ENCODE measurements around the gene B3GNT9.
A peak's percentile ranks its signal among the peaks of the same experiment; 100 is the strongest.

Gene B3GNT9

DNA sequence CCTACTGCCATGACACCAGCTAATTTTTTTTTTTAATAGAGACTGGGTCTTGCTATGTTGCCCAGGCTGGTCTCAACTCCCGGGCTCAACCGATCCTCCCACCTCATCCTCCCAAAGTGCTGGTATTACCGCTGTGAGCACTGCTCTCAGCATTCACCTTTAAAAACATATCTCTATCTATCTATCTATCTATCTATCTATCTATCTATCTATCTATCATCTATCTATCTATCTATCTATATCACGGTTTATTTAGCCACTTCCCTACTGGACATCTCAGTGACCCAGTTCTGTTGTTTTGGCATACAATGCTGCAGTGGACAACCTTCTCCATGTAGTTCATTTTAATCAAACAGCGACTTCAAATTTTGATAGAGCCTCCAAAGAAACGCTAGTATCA is 42.3 kb downstream of the B3GNT9 start:
- Histone ChIP-seq H3K9ac (ENCODE audit: low read depth, low read length) (no peak overlapping the region), H3K36me3 (ENCODE audit: insufficient read depth, low read length) (peaks cover 4% of the 10 kb centered on the region), H3K79me2 (ENCODE audit: insufficient read depth, low read length) (peaks cover 36% of the 10 kb centered on the region), H3K4me3 (ENCODE audit: low read depth in 1 of 2, low read length in 2 of 2) (no peak overlapping the region), H4K20me1 (ENCODE audit: insufficient read depth, low read length) (peaks cover 14% of the 10 kb centered on the region; the same call in 1 of the 2 replicates), H3K27ac (ENCODE audit: low read length) (no peak overlapping the region), H2AFZ (ENCODE audit: low read depth, low read length) (peak overlapping the region; percentile 97), H3K27me3 (ENCODE audit: insufficient read depth, low read length, poor library complexity) (no peaks in the 10 kb centered on the region), H3K4me1 (ENCODE audit: insufficient read depth, low read length) (peaks cover 35% of the 10 kb centered on the region), H3K4me2 (ENCODE audit: insufficient read depth, low read length) (no peak overlapping the region), H3K9me3 (ENCODE audit: insufficient read depth, low read length, severe bottlenecking) (no peaks in the 10 kb centered on the region)
- TF ChIP-seq, protein P1, sequence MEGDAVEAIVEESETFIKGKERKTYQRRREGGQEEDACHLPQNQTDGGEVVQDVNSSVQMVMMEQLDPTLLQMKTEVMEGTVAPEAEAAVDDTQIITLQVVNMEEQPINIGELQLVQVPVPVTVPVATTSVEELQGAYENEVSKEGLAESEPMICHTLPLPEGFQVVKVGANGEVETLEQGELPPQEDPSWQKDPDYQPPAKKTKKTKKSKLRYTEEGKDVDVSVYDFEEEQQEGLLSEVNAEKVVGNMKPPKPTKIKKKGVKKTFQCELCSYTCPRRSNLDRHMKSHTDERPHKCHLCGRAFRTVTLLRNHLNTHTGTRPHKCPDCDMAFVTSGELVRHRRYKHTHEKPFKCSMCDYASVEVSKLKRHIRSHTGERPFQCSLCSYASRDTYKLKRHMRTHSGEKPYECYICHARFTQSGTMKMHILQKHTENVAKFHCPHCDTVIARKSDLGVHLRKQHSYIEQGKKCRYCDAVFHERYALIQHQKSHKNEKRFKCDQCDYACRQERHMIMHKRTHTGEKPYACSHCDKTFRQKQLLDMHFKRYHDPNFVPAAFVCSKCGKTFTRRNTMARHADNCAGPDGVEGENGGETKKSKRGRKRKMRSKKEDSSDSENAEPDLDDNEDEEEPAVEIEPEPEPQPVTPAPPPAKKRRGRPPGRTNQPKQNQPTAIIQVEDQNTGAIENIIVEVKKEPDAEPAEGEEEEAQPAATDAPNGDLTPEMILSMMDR (IDR thresholded peaks at IDR 0.05; ENCODE audit: borderline replicate concordance, extremely low read depth, low read length, poor library complexity, severe bottlenecking), result no peak
- TF ChIP-seq EZH2 (IDR thresholded peaks at IDR 0.05; ENCODE audit: borderline replicate concordance, low read depth, low read length, severe bottlenecking), result no peak
- no peak for DNase-seq
- ATAC-seq (ENCODE audit: insufficient read depth, low read depth), result no peak

DNA sequence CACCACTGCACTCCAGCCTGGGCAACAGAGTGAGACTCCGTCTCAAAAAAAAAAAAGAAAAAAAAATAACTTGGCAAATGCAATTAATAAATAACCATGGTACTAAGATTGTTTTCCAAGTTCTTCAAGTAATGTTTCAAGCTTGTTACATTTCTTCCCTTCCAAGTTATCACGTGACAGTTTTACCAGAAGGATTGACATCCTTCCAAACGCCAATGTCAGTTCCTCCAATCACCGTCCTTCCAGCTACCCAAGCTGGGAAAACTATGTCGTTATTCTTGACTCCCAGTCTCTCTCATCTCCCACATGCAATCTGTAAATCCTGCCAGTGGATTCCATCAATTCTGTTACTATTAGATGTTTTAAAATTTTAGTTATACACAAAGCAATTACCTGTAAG is 44.9 kb downstream of the B3GNT9 start:
- H3K9me3 ChIP-seq (ENCODE audit: insufficient read depth, low read length, severe bottlenecking), result no peaks in the 10 kb centered on the region
- peaks cover 1% of the 10 kb centered on the region; the same call in 1 of the 2 replicates for H4K20me1 ChIP-seq (ENCODE audit: insufficient read depth, low read length)
- peaks cover 11% of the 10 kb centered on the region for H3K79me2 ChIP-seq (ENCODE audit: insufficient read depth, low read length)
- peaks cover 15% of the 10 kb centered on the region for H3K4me1 ChIP-seq (ENCODE audit: insufficient read depth, low read length)
- H3K4me3 ChIP-seq (ENCODE audit: low read depth in 1 of 2, low read length in 2 of 2), result no peak overlapping the region
- TF ChIP-seq, protein P1 (IDR thresholded peaks at IDR 0.05; ENCODE audit: borderline replicate concordance, extremely low read depth, low read length, poor library complexity, severe bottlenecking), result no peak
- no peak for TF ChIP-seq EZH2 (IDR thresholded peaks at IDR 0.05; ENCODE audit: borderline replicate concordance, low read depth, low read length, severe bottlenecking)
- H3K9ac ChIP-seq (ENCODE audit: low read depth, low read length), result no peak overlapping the region
- H3K27me3 ChIP-seq (ENCODE audit: insufficient read depth, low read length, poor library complexity), result no peaks in the 10 kb centered on the region
- DNase-seq, result no peak
- no peak for ATAC-seq (ENCODE audit: insufficient read depth, low read depth)
- peaks cover 10% of the 10 kb centered on the region for H3K36me3 ChIP-seq (ENCODE audit: insufficient read depth, low read length)
- H3K4me2 ChIP-seq (ENCODE audit: insufficient read depth, low read length), result no peak overlapping the region
- no peak overlapping the region for H3K27ac ChIP-seq (ENCODE audit: low read length)
- no peak overlapping the region for H2AFZ ChIP-seq (ENCODE audit: low read depth, low read length)

DNA sequence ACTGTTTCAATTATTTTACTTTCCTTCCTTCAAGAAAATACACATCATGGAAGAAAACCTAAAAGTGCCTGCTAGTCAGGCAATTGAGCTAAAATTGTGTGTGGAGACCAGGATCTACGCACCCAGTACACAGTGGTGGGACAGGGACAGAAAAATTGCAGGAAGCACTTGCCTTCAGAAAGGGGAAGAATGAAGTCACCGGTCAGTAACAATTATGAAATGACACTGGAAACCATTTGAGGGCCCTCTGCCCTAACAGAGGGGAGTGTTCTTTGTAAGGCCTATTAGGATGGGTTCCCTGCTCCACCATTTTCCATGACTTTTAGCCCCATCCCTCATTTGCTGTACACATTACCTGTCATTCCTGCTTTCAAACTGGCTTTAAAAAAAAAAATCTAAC is 45.6 kb downstream of the B3GNT9 start:
- Histone ChIP-seq H3K27ac (ENCODE audit: low read length) (no peak overlapping the region), H3K36me3 (ENCODE audit: insufficient read depth, low read length) (peaks cover 16% of the 10 kb centered on the region), H3K9ac (ENCODE audit: low read depth, low read length) (no peak overlapping the region), H3K27me3 (ENCODE audit: insufficient read depth, low read length, poor library complexity) (no peaks in the 10 kb centered on the region), H2AFZ (ENCODE audit: low read depth, low read length) (no peak overlapping the region), H3K4me2 (ENCODE audit: insufficient read depth, low read length) (no peak overlapping the region), H3K4me1 (ENCODE audit: insufficient read depth, low read length) (peaks cover 9% of the 10 kb centered on the region), H3K4me3 (ENCODE audit: low read depth in 1 of 2, low read length in 2 of 2) (no peak overlapping the region), H3K9me3 (ENCODE audit: insufficient read depth, low read length, severe bottlenecking) (no peaks in the 10 kb centered on the region), H3K79me2 (ENCODE audit: insufficient read depth, low read length) (peaks cover 5% of the 10 kb centered on the region), H4K20me1 (ENCODE audit: insufficient read depth, low read length) (no peaks in the 10 kb centered on the region; the same call in 1 of the 2 replicates)
- no peak for TF ChIP-seq EZH2 (IDR thresholded peaks at IDR 0.05; ENCODE audit: borderline replicate concordance, low read depth, low read length, severe bottlenecking)
- DNase-seq (no peak), ATAC-seq (ENCODE audit: insufficient read depth, low read depth) (no peak)

DNA sequence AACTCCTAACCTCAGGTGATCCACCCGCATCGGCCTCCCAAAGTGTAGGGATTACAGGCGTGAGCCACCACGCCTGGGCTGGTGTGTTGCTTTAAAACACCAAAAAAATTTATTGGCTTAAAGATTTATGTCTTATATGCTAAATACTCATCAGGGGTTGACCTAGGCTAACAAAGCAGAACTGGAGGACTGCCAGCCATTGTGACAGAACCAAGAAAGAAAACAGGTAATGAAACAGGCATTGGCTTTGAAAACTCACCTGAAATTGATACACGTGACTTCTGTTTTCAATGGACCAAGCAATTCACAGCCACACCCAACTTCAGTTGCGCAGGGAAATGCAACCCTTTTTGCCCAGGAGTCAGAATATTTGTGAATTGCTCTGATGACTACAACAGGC is 46.0 kb downstream of the B3GNT9 start:
- Histone ChIP-seq H3K27me3 (ENCODE audit: insufficient read depth, low read length, poor library complexity) (no peaks in the 10 kb centered on the region), H3K27ac (ENCODE audit: low read length) (no peak overlapping the region), H3K36me3 (ENCODE audit: insufficient read depth, low read length) (peaks cover 20% of the 10 kb centered on the region), H3K9me3 (ENCODE audit: insufficient read depth, low read length, severe bottlenecking) (no peaks in the 10 kb centered on the region), H4K20me1 (ENCODE audit: insufficient read depth, low read length) (no peaks in the 10 kb centered on the region; the same call in 1 of the 2 replicates), H3K4me2 (ENCODE audit: insufficient read depth, low read length) (no peak overlapping the region), H2AFZ (ENCODE audit: low read depth, low read length) (no peak overlapping the region), H3K4me1 (ENCODE audit: insufficient read depth, low read length) (peaks cover 8% of the 10 kb centered on the region), H3K79me2 (ENCODE audit: insufficient read depth, low read length) (peaks cover 1% of the 10 kb centered on the region), H3K4me3 (ENCODE audit: low read depth in 1 of 2, low read length in 2 of 2) (no peak overlapping the region), H3K9ac (ENCODE audit: low read depth, low read length) (no peak overlapping the region)
- DNase-seq (no peak), ATAC-seq (ENCODE audit: insufficient read depth, low read depth) (no peak)
- no peak for TF ChIP-seq EZH2 (IDR thresholded peaks at IDR 0.05; ENCODE audit: borderline replicate concordance, low read depth, low read length, severe bottlenecking)
- TF ChIP-seq, protein P1 (IDR thresholded peaks at IDR 0.05; ENCODE audit: borderline replicate concordance, extremely low read depth, low read length, poor library complexity, severe bottlenecking), result no peak
